Measurements from ENCODE around the gene ILKAP. TPM values are rescaled to one million over a fixed set of nuclear protein-coding genes. Genes with fewer than 3 reads are reported as not detected.

The ILKAP gene
- polyA plus RNA-seq, 3 donors = 25.7 to 39.0 (median 30.7) TPM

DNA sequence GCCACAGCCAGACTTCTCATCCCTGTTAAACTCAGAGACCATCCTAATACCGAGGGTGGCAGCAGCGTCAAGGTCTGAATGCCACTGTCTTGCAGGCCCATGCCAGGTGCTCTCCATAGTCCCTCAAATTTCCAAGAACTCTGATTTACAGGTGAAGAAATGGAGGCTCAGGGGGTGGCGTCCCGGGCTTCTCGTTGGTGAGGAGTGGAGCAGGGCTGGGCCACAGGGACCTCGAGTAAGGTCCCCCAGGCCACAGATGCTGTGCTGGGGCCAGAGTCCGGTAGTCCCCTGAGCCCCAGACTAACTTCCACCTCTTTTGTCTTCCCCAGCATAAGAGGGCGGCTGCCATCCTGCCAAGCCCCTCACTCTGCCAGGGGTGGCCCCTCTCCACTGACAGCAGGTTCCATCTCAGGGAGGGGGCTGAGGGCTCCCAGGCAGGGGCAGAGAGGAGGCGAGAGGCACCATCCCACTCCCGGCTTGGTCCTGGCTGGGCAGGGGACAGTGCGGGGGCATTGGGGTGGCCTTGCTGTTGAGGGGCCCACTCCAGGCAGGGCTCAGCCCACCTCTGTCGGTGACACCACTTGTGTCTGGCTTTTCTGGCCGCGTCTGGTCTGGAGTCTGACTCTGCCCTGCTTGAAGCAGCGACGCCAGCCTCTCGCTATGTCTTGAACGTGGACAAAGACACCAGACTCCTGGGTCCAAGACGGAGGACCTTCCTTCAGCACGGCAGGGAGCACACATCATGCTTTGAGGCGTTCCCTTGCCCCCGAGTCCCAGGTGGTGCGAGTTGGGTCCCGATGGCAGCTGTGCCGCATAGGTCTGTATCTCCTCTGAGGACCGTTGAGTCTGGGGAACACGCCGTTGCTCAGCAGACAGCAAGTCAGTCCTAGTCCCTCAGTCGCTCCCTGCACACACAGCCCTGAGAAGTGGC lies 80.9 kb downstream of the ILKAP start:
- no peak overlapping the region for H3K27ac ChIP-seq (ENCODE audit: low read depth, low read length)
- 86 to 89% (median 87%) methylated on average over 29 of the region's 29 CpGs for WGBS, 3 donors

DNA sequence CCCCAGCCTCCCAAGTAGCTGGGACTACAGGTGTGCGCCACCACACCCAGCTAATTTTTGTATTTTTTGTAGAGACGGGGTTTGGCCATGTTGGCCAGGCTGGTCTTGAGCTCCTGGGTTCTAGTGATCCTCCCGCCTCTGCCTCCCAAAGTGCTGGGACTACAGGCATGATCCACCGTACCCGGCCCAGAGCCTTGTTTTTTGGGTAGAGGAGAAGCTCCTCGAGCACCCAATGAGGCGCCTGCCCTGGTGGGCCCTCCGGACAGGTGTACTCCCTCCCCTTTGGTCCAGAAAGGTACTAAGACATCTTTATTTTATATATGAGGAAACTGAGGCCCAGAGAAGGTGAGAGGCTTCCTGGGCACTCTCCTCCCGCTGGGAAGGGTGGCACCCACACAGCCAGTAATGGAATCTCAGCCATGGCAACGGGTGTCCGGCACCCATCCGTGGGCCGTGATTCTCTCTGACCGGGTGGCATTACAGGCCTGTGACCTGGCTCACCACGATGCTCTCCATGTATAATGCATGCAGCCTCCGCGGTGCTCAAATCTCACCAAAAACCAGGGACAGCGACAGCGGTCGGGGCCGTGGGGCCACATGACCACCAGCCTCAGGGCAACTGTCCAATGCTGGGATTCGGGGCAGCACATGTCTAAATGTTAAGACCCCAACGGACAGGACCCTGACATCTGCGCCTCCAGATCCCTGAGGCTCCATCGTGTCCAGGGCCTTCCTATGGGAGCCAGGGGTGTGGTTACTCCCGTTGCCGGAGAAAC lies 81.8 kb downstream of the ILKAP start:
- H3K27ac ChIP-seq (ENCODE audit: low read depth, low read length) = no peak overlapping the region
- 87 to 92% (median 91%) methylated on average over 27 of the region's 27 CpGs for WGBS, 3 donors

DNA sequence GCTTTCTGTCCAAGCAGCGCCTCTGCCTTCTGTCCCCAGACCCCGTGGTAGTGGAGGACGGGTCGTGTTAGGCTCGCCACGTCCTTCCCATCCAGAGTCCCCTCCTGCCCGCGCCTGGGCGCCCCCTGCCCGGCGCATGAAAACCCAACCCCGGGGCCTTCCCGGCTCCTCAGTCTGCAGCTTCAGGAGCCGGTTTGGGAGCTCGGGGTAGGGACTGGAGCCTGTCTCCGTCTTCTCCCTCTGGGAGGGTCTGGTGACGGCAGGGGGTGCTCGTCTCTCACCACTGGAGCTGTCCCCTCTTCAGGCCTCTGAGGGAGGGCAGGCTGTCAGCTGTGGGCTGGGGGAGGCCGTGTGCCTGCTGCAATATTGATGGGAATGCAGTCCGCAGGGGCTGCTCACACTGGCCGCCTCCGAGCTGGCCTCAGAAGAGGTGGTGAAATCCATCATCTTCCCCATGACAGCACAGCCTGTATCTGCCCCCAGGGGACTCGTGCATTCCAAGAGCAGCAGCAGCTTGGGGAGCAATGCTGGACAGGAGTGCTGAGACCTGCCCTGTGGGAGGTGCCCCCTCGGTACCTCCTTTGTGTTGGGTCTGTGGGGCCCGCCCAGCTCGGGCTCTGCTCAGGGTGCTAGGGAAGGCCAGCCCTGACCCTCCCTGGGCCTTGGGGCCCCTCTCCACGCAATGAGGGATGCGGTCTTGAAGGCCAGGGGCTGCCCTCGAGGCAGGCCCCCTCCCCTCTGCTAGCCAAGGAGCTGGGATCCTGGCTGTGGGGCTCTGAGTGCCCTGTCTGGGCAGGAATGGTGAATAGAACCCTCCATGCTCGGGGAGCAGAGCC lies 82.8 kb downstream of the ILKAP start:
- no peak overlapping the region for H3K27ac ChIP-seq (ENCODE audit: low read depth, low read length)
- 36 to 56% (median 46%) methylated on average over 29 to 30 of the region's 30 CpGs for WGBS, 3 donors

Other genes starting within 250 kb of the ILKAP start
- gene UBE2F, start 236.7 kb downstream of the ILKAP start, polyA plus RNA-seq = 10 to 100 TPM; 46.8 to 72.0 (median 62.9) TPM
- 10 to 100 TPM in 2 of 3 donors, 1 to 10 TPM in 1; 8.0 to 13.6 (median 11.5) TPM for gene SCLY, start 142.7 kb downstream of the ILKAP start, polyA plus RNA-seq
- gene ESPNL, start 103.4 kb downstream of the ILKAP start, polyA plus RNA-seq = under 1 TPM; 0.04 to 0.67 (median 0.06) TPM
- 1 to 10 TPM in 2 of 3 donors, under 1 TPM in 1; 0.22 to 2.5 (median 1.0) TPM for gene KLHL30, start 65.0 kb downstream of the ILKAP start, polyA plus RNA-seq
- gene ERFE, start 44.7 kb downstream of the ILKAP start, polyA plus RNA-seq = 1 to 10 TPM in 1 of 3 donors, under 1 TPM in 1, not detected in 1; 0.41 to 2.1 TPM
- 10 to 100 TPM in 1 of 3 donors, 1 to 10 TPM in 2; 2.9 to 24.4 (median 3.5) TPM for gene HES6, start 36.3 kb upstream of the ILKAP start, polyA plus RNA-seq
- 1 to 10 TPM; 3.6 to 5.6 (median 4.9) TPM for gene PER2, start 84.9 kb upstream of the ILKAP start, polyA plus RNA-seq
- 1 to 10 TPM; 3.1 to 7.8 (median 5.5) TPM for gene TRAF3IP1, start 116.8 kb upstream of the ILKAP start, polyA plus RNA-seq
- gene ASB1, start 223.2 kb upstream of the ILKAP start, polyA plus RNA-seq = 10 to 100 TPM in 2 of 3 donors, 1 to 10 TPM in 1; 7.1 to 17.7 (median 17.7) TPM